Fibroblast of pulmonary artery (primary cell): ENCODE results near the gene ZNF346.
"Not testable (repeated sequence)": the region's sequence is repeated elsewhere in the genome, so short reads cannot be mapped to it uniquely, and the experiment has no call there.

Source experiments
- DNase-seq: peaks from one replicate; pipeline ENCODE4 v3.0.0-alpha.2; 2010; ENCODE audit warnings: low read depth
- H3K4me3 ChIP-seq: replicated peaks from 2 replicates; pipeline ENCODE4 v1.5.1; 2011; ENCODE audit warnings: low read depth, mild to moderate bottlenecking, control low read depth, low read length, moderate library complexity
- TF ChIP-seq, protein P1 (sequence below): IDR thresholded peaks from 2 replicates; pipeline ENCODE4 v1.5.1; 2011; ENCODE audit warnings: mild to moderate bottlenecking, control low read depth, low read length, inconsistent platforms; ENCODE audit errors: missing control alignments

The ZNF346 gene

DNA sequence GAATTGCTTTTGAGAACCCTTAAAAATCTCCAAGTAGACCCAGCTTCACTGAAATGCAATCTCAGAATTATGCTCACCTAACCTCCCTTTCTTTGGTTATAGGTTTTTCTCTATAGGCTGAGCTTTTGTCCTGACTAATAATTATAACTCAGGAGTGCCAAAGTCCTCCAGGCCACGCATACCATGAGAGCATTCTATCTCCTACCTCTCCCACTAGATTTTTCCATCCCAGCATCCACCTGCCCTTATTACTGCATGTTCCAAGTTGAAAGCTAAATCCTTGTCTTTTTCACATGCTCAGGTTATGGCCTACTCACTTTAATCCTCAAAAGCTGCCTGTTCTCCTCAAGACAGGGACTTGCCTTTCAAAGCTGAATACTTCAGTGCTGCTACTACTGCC, 22.1 kb downstream of the ZNF346 start:
- no peak overlapping the region for H3K4me3 ChIP-seq
- TF ChIP-seq, protein P1, sequence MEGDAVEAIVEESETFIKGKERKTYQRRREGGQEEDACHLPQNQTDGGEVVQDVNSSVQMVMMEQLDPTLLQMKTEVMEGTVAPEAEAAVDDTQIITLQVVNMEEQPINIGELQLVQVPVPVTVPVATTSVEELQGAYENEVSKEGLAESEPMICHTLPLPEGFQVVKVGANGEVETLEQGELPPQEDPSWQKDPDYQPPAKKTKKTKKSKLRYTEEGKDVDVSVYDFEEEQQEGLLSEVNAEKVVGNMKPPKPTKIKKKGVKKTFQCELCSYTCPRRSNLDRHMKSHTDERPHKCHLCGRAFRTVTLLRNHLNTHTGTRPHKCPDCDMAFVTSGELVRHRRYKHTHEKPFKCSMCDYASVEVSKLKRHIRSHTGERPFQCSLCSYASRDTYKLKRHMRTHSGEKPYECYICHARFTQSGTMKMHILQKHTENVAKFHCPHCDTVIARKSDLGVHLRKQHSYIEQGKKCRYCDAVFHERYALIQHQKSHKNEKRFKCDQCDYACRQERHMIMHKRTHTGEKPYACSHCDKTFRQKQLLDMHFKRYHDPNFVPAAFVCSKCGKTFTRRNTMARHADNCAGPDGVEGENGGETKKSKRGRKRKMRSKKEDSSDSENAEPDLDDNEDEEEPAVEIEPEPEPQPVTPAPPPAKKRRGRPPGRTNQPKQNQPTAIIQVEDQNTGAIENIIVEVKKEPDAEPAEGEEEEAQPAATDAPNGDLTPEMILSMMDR, result no peak
- no peak for DNase-seq

DNA sequence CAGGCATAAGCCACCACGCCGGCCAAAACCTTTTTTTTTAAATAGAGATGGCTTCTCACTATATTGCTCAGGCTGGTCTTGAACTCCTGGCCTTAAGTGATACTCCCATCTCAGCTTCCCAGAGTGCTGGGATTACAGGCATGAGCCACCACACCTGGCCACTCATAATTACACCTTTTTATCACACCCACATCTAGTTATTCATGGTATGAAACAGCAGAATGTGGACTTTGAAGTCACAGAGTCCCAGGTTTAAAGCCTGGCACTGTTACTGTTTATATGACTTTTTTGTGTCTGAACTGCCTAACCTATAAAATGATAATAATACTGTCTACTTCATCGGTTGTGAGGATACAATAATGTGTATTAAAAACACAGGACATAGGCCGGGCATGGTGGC, 23.1 kb downstream of the ZNF346 start:
- TF ChIP-seq, protein P1, result no peak
- no peak overlapping the region for H3K4me3 ChIP-seq
- no peak for DNase-seq

DNA sequence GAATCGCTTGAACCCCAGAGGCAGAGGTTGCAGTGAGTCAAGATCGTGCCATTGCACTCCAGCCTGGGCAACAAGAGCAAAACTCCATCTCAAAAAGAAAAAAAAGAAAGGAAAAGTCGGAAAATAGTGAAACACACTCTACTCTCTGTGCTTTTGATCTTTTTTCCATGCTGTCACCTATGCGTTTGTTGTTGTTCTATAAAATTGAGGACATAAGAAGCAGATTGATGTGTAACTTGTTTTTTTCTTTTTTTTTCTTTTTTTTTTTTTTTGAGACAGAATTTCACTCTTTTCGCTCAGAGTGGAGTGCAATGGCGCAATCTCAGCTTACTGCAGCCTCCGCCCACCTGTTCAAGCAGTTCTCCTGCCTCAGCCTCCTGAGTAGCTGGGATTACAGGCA, 26.0 kb downstream of the ZNF346 start:
- DNase-seq, result not testable (repeated sequence)

DNA sequence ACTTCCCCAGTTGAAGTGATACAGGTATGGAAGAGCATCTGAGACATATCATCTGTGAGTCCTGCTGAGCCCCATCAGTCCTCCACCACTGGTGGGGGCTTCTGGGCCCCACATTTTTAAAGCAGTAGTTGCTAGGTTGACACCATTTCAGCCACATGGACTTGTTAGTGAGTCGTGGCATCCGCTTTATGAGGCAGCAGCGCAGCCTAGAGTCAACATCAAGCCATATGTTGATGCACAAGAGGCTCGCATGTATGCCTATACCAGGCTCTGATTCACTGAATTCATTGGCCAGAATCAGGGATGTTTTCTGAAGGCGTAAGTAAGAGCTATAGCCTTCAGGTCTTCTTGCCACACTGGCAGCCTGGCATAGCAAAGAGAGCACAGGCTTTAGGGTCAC, 26.8 kb downstream of the ZNF346 start:
- no peak for DNase-seq
- H3K4me3 ChIP-seq, result no peak overlapping the region
- TF ChIP-seq, protein P1, result no peak

More for the DNA sequence above, 26.0 kb downstream of the ZNF346 start:
- H3K4me3 ChIP-seq, result not testable (repeated sequence)

DNA sequence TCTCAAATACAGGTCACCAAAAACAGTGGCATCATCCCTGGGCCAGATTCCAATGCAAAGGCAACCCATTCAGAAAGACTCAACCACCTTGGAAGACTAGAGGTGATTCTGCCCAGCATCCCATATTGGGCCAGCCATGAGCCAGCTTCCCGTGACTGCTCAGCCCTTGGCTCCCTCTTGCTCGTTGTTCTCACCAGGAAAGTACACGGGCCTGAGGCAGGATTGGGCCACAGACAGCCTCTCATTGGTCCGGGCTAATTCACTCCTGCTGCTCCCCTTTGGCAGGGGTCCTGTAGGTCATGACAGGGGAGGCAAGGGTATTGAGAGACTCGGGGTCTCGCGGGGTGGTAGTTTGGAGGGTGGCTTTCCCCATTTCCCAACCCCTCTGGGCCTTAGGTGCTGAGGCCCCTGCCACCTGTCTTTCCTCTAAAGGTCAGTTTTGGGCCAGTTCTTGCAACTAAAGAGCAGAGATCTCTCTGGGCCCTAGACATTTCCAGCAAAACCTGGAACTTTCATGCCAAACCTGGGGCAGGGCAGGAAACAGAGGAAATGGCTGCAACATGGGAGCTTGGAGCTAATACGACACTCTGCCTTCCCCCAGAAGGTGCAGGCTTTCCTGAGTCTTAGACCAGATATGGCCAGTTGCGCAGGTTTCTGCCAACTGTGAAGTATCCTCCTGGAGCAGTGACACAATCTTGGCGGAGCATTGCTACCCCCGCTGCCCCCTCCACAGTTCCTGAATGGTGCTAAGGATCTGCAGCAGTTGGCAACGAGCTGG, 42.2 kb downstream of the ZNF346 start:
- DNase-seq, result no peak
- TF ChIP-seq, protein P1, result no peak
- no peak overlapping the region for H3K4me3 ChIP-seq

DNA sequence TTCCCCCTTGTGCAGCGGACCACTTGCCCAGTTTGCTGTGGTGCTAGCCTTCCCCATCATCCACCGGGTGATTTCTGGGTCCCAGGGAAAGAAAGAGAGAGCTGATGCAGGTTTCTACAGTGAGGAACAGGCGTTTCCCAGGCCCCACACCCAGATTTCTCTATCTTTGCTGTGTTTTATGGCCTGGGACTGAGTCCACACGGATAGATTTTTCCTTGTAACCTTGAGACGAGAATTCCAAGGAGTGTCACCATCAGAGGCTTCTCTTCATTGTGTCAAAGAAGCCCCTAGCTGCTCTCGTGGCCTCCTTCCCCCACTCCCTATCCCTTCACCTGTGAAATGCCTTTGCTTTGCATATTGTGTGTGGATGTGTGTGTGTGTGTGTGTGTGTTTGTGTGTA, 43.0 kb downstream of the ZNF346 start:
- no peak overlapping the region for H3K4me3 ChIP-seq
- no peak for DNase-seq
- TF ChIP-seq, protein P1, result no peak

DNA sequence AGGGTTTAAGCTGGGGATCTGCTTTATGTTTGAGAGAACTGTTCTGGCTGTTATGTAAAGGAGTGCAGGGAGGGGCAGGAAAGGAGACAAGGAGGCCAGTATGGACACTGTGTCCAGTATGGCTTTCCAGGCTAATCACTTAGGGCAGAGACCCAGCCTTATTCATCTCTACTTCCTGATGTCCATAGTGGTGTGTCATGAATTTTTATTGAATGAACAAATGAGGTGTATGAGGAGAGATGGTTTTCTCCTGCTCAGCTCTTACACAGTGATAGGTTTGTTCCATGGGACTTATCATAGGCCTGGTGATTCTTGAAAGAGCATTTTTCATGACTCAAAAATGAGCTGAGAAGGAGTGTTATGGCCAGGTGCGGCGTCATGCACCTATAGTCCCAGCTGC, 43.7 kb downstream of the ZNF346 start:
- no peak overlapping the region for H3K4me3 ChIP-seq
- DNase-seq, result no peak
- TF ChIP-seq, protein P1, result no peak
